Stimulated activated naive CD8-positive, alpha-beta T cell treated with anti-CD3 and anti-CD28 coated beads, Interleukin-15, amount 100 ng/mL, for 72 hours (primary cell): Measurements from ENCODE around the gene ATP6V0D1.

Experiments used
- ATAC-seq: fragments of 150-1000 bp; cut with Tn5 transposase; 2 replicates; pipeline ENCODE4 v1.10.0; 2021; ENCODE audit warnings: mild to moderate bottlenecking, moderate library complexity
- DNase-seq, 2 donors: peaks; one replicate each; pipeline ENCODE4 v3.0.0; 2021 to 2022
- H3K27ac Mint-ChIP-seq, 2 donors: one replicate each; pipeline ENCODE4 v1.8.0; 2022; ENCODE audit warnings: mild to moderate bottlenecking in 2 of 2, mixed read lengths in 2 of 2, moderate library complexity in 2 of 2
- H3K27me3 Mint-ChIP-seq: one replicate; pipeline ENCODE4 v1.8.0; 2022; ENCODE audit warnings: mixed read lengths
- H3K4me1 Mint-ChIP-seq: one replicate; pipeline ENCODE4 v1.8.0; 2022; ENCODE audit warnings: mild to moderate bottlenecking, mixed read lengths
- H3K4me3 Mint-ChIP-seq, 2 donors: one replicate each; pipeline ENCODE4 v1.8.0; 2022; ENCODE audit warnings: mild to moderate bottlenecking in 2 of 2, mixed read lengths in 2 of 2, moderate library complexity in 1 of 2
- H3K9me3 Mint-ChIP-seq, 2 donors: one replicate each; pipeline ENCODE4 v1.8.0; 2022; ENCODE audit warnings: mixed read lengths in 2 of 2

The ATP6V0D1 gene

DNA sequence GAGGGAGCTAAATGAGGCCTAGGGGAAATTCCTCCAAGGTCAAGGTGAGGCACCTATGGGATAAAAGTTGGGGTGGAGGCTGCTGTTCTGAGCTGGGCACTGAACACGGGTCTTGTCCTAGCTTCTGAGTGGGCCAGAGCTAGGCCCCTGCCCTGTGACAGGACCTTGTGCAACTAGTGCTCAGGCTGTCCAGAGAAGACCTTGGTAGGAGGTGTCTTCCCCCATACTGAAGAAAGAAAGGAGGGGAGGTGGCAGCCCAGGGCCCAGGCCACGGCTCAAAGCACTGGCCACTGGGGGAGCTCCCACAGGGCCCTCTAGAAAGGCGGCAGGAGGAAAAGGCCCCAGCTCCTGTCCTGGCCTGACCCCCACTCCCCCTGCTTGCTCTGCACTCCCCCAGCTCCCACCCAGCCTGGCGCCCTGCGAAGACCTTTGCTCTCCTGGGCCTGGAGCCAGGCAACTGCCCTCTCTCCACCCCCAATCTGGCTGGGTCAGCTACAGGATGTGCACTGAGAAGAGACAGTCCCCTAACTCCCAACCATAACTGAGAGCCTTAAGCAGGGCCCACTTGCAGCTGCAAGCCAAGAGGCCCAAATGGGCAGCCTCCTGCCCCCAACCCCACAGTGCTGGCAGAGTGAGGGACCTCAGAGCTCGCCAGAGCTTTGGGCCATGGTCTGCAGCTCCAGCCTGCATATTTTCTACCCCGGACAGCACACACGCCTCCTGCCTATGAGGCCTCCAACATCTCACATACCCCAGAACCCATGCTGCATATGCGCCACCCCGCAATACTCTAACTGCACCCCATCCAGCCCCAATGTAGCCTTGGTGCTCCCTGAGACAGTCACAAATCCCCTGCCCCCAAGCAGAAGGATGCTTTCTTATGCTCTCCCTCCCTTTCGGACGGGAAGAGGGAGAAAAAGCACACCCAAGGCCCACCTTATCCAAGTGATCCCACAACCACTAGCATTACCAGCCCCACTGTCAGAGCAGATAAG lies 34.7 kb downstream of the ATP6V0D1 start:
- DNase-seq (no peak), ATAC-seq (no peak)
- no peaks in the 10 kb centered on the region for H3K27me3 Mint-ChIP-seq
- no peak overlapping the region for H3K27ac Mint-ChIP-seq
- H3K4me3 Mint-ChIP-seq: no peak overlapping the region
- peaks cover 16% of the 10 kb centered on the region for H3K4me1 Mint-ChIP-seq
- no peaks in the 10 kb centered on the region for H3K9me3 Mint-ChIP-seq

GRCh38 chr16:67445441-67445912 lies 35.5 kb downstream of the ATP6V0D1 start:
- Mint-ChIP-seq H3K27ac (no peak overlapping the region), H3K9me3 (no peaks in the 10 kb centered on the region), H3K4me3 (no peak overlapping the region), H3K4me1 (peaks cover 17% of the 10 kb centered on the region), H3K27me3 (no peaks in the 10 kb centered on the region)
- no peak for DNase-seq
- no peak for ATAC-seq

DNA sequence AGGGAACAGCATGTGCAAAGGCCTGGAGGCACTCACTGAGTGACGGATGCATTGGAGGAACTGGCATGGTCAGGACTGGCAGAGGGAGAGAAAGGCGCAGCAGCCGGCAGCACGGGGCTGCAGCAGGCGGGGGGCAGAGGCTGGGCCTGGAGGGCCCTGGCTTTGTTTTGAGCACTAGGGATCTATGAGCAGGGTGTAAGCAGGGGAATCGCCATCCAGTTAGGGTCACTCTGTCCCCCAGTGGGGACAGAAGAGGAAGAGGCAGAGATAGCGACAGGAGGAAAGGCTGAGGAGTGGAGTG lies 35.9 kb downstream of the ATP6V0D1 start:
- Mint-ChIP-seq H3K27me3 (no peaks in the 10 kb centered on the region), H3K9me3 (no peaks in the 10 kb centered on the region), H3K4me1 (peaks cover 17% of the 10 kb centered on the region), H3K4me3 (no peak overlapping the region), H3K27ac (peak overlapping the region in 1 of 2 donors; percentile 6)
- ATAC-seq: no peak
- no peak for DNase-seq

DNA sequence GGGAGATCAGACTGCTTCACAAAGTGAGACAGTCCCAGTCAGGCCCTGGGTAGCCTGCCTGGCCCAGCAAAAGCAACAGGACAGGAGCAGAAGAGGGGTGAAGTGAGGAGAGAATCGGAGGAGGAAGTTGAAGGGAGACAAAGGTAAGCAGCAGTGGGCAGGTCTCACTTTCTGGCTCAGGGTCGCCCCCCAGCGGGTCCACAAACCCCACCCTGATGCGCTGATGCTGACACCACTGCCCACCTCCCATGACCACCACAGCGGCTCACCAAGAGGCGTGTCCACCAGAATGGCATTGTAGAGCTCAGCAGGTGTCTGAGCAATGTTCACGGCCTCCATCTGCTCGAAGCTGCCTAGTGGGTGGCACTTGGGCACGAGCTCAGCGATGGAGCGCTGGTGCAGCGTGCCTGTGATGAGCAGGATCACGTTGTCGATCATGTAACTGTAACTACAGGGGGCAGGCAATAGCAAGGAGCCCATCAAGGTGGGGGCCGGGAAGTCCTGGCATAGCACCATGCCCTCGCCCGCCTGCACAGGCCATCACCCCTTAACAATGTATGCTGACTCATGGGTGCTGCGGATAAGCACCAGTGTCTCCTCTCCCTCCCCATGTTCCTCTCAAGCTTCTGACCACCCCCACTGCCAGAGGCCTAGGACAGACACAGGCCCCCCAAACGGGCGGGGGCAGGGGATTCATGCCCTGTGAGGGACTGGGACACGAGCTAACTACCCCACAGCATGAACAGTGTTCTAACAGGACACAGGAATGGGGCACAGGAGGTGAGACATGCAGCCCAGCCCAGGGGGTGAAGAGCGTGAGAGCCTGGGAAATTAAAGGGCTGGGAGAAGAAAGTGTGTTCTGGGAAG lies 36.5 kb downstream of the ATP6V0D1 start:
- Mint-ChIP-seq H3K4me3 (no peak overlapping the region), H3K4me1 (peaks cover 17% of the 10 kb centered on the region), H3K27me3 (no peaks in the 10 kb centered on the region), H3K27ac (peak overlapping the region in 1 of 2 donors; percentile 92), H3K9me3 (no peaks in the 10 kb centered on the region)
- ATAC-seq: no peak
- no peak for DNase-seq

DNA sequence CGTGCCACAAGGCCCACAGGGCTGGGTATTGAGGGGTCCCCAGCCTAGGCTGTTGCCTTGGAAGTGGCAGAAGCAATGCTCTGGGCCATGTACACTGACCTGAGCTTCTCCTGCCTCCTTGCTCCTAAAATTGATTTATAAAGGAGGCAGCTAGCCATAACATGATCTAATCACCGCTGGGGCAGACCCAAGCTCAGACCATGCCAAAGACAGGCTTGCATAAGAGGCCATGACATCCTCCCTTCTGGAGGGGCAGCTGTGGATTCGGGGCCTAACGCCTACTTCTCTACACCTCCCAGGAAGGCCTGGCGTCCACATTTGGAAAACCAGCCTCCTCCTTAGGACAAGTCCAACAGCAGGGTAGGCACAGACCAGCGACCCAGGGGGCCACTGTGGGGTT lies 37.7 kb downstream of the ATP6V0D1 start:
- Mint-ChIP-seq H3K4me3 (no peak overlapping the region), H3K9me3 (no peaks in the 10 kb centered on the region), H3K4me1 (peaks cover 17% of the 10 kb centered on the region), H3K27me3 (no peaks in the 10 kb centered on the region), H3K27ac (peak overlapping the region in 1 of 2 donors; percentile 28)
- ATAC-seq: no peak
- no peak for DNase-seq

DNA sequence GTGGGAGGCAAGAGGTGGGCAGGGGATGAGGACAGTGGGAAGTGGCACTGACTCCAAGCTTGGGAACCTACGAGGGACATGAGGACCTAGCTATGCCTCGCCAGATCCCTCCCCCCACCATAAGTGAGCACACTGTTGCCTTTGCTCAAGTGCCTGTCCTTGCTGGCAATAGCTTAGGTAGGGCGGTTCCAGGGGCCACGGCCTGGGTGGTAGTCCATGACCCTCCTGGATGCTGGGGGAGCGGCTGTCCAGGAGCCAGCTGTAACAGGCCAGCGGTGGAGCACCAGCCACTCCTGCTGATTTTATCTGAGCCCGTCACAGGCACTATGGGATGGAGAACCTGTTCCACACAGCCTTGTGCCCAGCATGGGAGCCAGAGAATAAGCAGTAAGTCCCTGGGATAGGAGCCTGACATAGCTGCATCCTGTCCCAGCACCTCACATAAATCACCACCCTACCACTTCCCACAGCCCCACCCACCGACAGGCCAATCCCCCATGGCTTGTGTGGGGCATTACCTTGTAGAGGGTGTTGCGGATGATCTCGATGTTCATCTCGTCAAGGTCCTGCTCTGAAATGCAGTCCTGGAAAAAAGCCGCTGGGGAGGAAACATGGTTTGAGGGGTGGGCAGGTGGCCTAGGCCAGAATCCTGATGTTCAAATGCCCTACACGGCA lies 38.2 kb downstream of the ATP6V0D1 start:
- Mint-ChIP-seq H3K27me3 (no peaks in the 10 kb centered on the region), H3K4me1 (peaks cover 20% of the 10 kb centered on the region), H3K4me3 (no peak overlapping the region), H3K9me3 (no peaks in the 10 kb centered on the region), H3K27ac (peak overlapping the region in 1 of 2 donors; percentile 12)
- DNase-seq: no peak
- no peak for ATAC-seq

DNA sequence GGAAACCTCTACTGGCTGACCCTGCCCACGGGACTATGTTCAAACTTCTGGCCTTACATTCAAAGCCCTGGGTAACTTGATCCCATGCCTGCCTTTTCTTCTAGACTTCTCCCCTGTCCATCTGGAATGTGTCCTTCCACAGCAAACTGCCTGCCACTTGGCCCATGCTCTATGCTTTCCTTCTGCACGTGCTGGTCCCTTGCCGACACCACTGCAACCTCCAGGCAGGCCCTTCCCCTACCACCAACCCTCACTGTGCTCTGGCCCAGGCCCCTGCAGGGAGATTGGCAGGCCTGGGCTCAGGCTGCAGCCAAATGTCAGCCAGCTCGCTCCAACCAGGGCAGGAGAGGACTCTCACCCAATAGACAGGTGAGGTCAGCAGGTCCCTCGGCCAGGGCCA lies 39.0 kb downstream of the ATP6V0D1 start:
- ATAC-seq (no peak), DNase-seq (no peak)
- H3K27me3 Mint-ChIP-seq: no peaks in the 10 kb centered on the region
- H3K9me3 Mint-ChIP-seq: no peaks in the 10 kb centered on the region
- H3K27ac Mint-ChIP-seq: peak overlapping the region in 1 of 2 donors; percentile 88
- peaks cover 24% of the 10 kb centered on the region for H3K4me1 Mint-ChIP-seq
- no peak overlapping the region for H3K4me3 Mint-ChIP-seq

GRCh38 chr16:67441271-67441753 lies 39.6 kb downstream of the ATP6V0D1 start:
- no peak for ATAC-seq

DNA sequence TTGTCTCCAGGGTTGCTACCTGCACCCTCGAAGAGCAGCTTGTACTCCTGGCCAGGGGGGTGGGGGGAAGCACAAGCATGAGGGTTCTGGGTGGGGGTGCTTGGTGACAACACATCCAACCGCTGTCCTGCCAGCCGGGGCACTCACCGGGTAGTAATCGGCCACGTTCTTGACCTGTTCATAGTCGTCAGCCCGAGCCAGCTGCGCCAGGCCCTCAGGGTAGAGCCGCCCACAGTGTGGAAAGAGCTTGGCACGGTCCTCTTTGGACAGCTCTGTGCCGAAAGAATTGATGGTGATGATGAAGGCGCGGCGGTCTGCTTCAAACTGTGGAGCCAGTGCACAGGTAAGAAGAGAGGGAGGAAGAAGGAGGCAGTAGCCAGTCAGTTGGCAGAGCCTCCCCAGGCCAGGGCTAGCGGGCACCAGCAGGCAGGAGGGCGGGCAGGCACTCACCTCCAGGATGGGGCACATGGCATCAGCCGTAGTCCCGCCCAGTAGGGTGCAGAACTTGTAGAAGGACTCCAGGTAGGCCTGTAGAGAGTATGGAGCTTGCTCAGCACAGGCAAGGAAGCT lies 42.0 kb downstream of the ATP6V0D1 start:
- Mint-ChIP-seq H3K4me3 (no peak overlapping the region), H3K27me3 (no peaks in the 10 kb centered on the region)

More at GRCh38 chr16:67441271-67441753, 39.6 kb downstream of the ATP6V0D1 start:
- no peaks in the 10 kb centered on the region for H3K27me3 Mint-ChIP-seq
- H3K9me3 Mint-ChIP-seq: no peaks in the 10 kb centered on the region
- peaks cover 20% of the 10 kb centered on the region for H3K4me1 Mint-ChIP-seq
- no peak overlapping the region for H3K27ac Mint-ChIP-seq
- no peak for DNase-seq
- no peak overlapping the region for H3K4me3 Mint-ChIP-seq

DNA sequence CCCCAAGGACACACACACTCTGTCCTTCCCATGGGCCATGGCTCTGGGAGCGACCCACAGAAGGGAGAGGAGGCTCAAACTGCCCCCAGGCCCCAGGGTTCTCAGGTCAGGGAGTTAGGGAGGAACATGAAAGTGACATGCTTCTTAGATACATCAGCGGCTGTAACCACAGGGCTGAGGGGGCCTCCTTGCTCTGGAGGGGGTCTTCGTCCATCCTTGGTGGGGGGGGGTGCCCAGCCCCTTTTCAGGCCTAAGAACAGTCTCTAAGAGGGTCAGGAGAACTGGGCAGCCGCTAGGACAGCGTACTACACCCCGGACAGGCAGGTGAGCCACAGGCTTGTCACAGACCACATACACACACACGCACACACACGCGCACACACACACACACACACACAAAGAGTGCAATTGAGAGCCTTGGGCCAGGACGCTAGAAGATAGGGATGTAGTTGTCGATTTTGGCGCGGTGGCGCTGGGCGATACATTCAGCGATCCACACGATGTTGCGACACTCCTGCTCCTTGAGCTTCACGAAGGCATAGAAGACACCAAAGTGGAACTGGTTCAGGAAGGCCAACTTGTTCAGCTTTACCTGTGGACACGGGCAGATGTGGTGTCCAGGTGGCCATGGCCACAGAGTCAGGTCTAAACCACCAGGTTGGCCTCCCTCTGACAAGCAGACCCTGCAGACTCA lies 42.7 kb downstream of the ATP6V0D1 start:
- Mint-ChIP-seq H3K27me3 (peaks cover 3% of the 10 kb centered on the region), H3K27ac (peak overlapping the region; percentile 72 to 80), H3K9me3 (no peaks in the 10 kb centered on the region), H3K4me3 (no peak overlapping the region), H3K4me1 (peaks cover 18% of the 10 kb centered on the region)
- DNase-seq (no peak), ATAC-seq (no peak)

More for the DNA sequence above, 42.0 kb downstream of the ATP6V0D1 start:
- DNase-seq: no peak
- Mint-ChIP-seq H3K27ac (peak overlapping the region in 1 of 2 donors; percentile 80), H3K4me1 (peaks cover 18% of the 10 kb centered on the region), H3K9me3 (no peaks in the 10 kb centered on the region)
- no peak for ATAC-seq

GRCh38 chr16:67437513-67437912 lies 43.4 kb downstream of the ATP6V0D1 start:
- Mint-ChIP-seq H3K9me3 (no peaks in the 10 kb centered on the region), H3K27me3 (peaks cover 10% of the 10 kb centered on the region), H3K27ac (peak overlapping the region in 1 of 2 donors; percentile 48), H3K4me1 (peaks cover 21% of the 10 kb centered on the region), H3K4me3 (no peak overlapping the region)
- DNase-seq (peak in 1 of 2 donors; percentile 44), ATAC-seq (peak; percentile 79)

- no peak overlapping the region for H3K27ac Mint-ChIP-seq
- ATAC-seq: no peak
- no peaks in the 10 kb centered on the region for H3K9me3 Mint-ChIP-seq
- no peak overlapping the region for H3K4me3 Mint-ChIP-seq
- H3K27me3 Mint-ChIP-seq: peaks cover 18% of the 10 kb centered on the region
- H3K4me1 Mint-ChIP-seq: peaks cover 22% of the 10 kb centered on the region
- no peak for DNase-seq
Observed at GRCh38 chr16:67436640-67437193, 44.2 kb downstream of the ATP6V0D1 start.

GRCh38 chr16:67435758-67436164 lies 45.2 kb downstream of the ATP6V0D1 start:
- no peak for ATAC-seq
- peaks cover 21% of the 10 kb centered on the region for H3K4me1 Mint-ChIP-seq
- peaks cover 24% of the 10 kb centered on the region for H3K27me3 Mint-ChIP-seq
- DNase-seq: no peak
- no peak overlapping the region for H3K4me3 Mint-ChIP-seq
- H3K9me3 Mint-ChIP-seq: no peaks in the 10 kb centered on the region
- H3K27ac Mint-ChIP-seq: no peak overlapping the region

DNA sequence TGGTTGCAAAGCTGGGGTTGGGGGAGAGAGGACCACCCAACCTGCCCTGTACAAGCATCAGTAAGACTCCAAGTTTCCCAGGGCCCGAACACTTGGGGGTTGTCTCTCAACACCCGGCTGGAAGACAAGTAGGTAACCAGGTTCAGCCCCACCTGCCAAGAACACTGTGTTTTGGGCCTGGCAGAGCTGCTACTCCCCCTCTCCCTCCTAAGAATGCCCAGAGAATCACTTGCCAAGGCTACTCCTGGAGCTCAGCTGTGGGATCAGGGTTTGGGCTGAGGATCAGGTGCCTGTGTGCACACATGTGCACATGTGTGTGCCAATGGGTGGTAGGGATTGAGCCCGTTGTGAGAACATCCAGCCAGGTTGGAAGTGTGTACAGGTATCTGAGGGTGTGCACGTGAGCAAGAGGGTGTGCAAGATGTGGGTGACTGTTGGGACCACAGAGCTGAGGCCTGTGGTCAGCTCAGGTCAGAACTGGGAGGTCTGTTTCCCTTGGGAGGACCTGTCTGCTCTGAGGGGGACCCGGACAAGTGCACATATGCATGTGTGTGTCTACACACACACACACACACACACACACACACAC lies 47.7 kb downstream of the ATP6V0D1 start:
- Mint-ChIP-seq H3K27ac (no peak overlapping the region), H3K4me3 (no peak overlapping the region), H3K9me3 (no peaks in the 10 kb centered on the region), H3K4me1 (peaks cover 40% of the 10 kb centered on the region), H3K27me3 (peaks cover 49% of the 10 kb centered on the region)
- no peak for ATAC-seq
- no peak for DNase-seq
